T-helper 17 cell (primary cell): Measurements from ENCODE around the gene ACCS. TPM values are rescaled to one million over a fixed set of nuclear protein-coding genes. Genes with fewer than 3 reads are reported as not detected.
A peak's percentile ranks its signal among the peaks of the same experiment; 100 is the strongest.

ENCODE experiments used
- ATAC-seq: fragments of 150-1000 bp; cut with Tn5 transposase; 2 replicates; pipeline ENCODE4 v1.10.0; 2021; ENCODE audit warnings: mild to moderate bottlenecking, moderate library complexity
- DNase-seq, 3 donors: peaks; one replicate each; pipeline versions ENCODE4 v3.0.0 to v3.0.0-alpha.2; 2020 to 2021
- H3K9me3 ChIP-seq: one replicate; pipeline ENCODE4 v1.7.0; 2013; ENCODE audit warnings: low read length, mild to moderate bottlenecking; ENCODE audit not compliant: control insufficient read depth, poor library complexity, severe bottlenecking
- H3K27ac Mint-ChIP-seq: one replicate; pipeline ENCODE4 v1.8.0; 2022; ENCODE audit warnings: mild to moderate bottlenecking, moderate library complexity, mixed read lengths
- H3K27me3 Mint-ChIP-seq: one replicate; pipeline ENCODE4 v1.8.0; 2022; ENCODE audit warnings: mixed read lengths
- H3K36me3 Mint-ChIP-seq: one replicate; pipeline ENCODE4 v1.8.0; 2022; ENCODE audit warnings: low read depth, mixed read lengths
- H3K4me1 Mint-ChIP-seq: one replicate; pipeline ENCODE4 v1.8.0; 2022; ENCODE audit warnings: mild to moderate bottlenecking, mixed read lengths
- H3K4me3 Mint-ChIP-seq: one replicate; pipeline ENCODE4 v1.8.0; 2022; ENCODE audit warnings: mild to moderate bottlenecking, moderate library complexity, mixed read lengths
- total RNA-seq, 4 donors: library from RNA in 2 of 4; stranded (reverse) in 2 of 4; gene quantifications; one replicate each; pipeline ENCODE4 v1.2.3 and lab custom pipeline; 2022 to 2026

The ACCS gene
- total RNA-seq, 2 donors from 2014 or later, result 22.2 to 22.6 TPM

GRCh38 chr11:44031549-44031948 lies 34.5 kb upstream of the ACCS start:
- no peaks in the 10 kb centered on the region for H3K9me3 ChIP-seq
- Mint-ChIP-seq H3K4me3 (no peak overlapping the region), H3K36me3 (peaks cover 5% of the 10 kb centered on the region), H3K4me1 (no peaks in the 10 kb centered on the region), H3K27me3 (peaks cover 60% of the 10 kb centered on the region), H3K27ac (no peak overlapping the region)
- DNase-seq, result no peak
- ATAC-seq, result no peak

- H3K9me3 ChIP-seq, result no peaks in the 10 kb centered on the region
- ATAC-seq (no peak), DNase-seq (no peak)
- H3K4me3 Mint-ChIP-seq, result no peak overlapping the region
- H3K36me3 Mint-ChIP-seq, result peaks cover 5% of the 10 kb centered on the region
- H3K4me1 Mint-ChIP-seq, result no peaks in the 10 kb centered on the region
- H3K27me3 Mint-ChIP-seq, result peaks cover 52% of the 10 kb centered on the region
- H3K27ac Mint-ChIP-seq, result no peak overlapping the region
Observed at GRCh38 chr11:44032299-44033085, 33.6 kb upstream of the ACCS start.

GRCh38 chr11:44033411-44033850 lies 32.6 kb upstream of the ACCS start:
- Mint-ChIP-seq H3K4me1 (no peaks in the 10 kb centered on the region), H3K36me3 (peaks cover 8% of the 10 kb centered on the region), H3K27ac (no peak overlapping the region), H3K4me3 (no peak overlapping the region), H3K27me3 (peaks cover 56% of the 10 kb centered on the region)
- ATAC-seq (no peak), DNase-seq (no peak)
- no peaks in the 10 kb centered on the region for H3K9me3 ChIP-seq

GRCh38 chr11:44033856-44034255 lies 32.2 kb upstream of the ACCS start:
- H3K36me3 Mint-ChIP-seq, result peaks cover 9% of the 10 kb centered on the region
- H3K9me3 ChIP-seq, result no peaks in the 10 kb centered on the region
- peaks cover 57% of the 10 kb centered on the region for H3K27me3 Mint-ChIP-seq
- H3K27ac Mint-ChIP-seq, result no peak overlapping the region
- no peaks in the 10 kb centered on the region for H3K4me1 Mint-ChIP-seq
- H3K4me3 Mint-ChIP-seq, result no peak overlapping the region
- ATAC-seq, result no peak
- no peak for DNase-seq

GRCh38 chr11:44034639-44035038 lies 31.4 kb upstream of the ACCS start:
- no peak overlapping the region for H3K27ac Mint-ChIP-seq
- peaks cover 7% of the 10 kb centered on the region for H3K36me3 Mint-ChIP-seq
- ATAC-seq, result no peak
- no peaks in the 10 kb centered on the region for H3K4me1 Mint-ChIP-seq
- no peak for DNase-seq
- peaks cover 54% of the 10 kb centered on the region for H3K27me3 Mint-ChIP-seq
- H3K9me3 ChIP-seq, result no peaks in the 10 kb centered on the region
- H3K4me3 Mint-ChIP-seq, result no peak overlapping the region

- Mint-ChIP-seq H3K4me3 (no peak overlapping the region), H3K36me3 (peaks cover 5% of the 10 kb centered on the region), H3K27me3 (peaks cover 38% of the 10 kb centered on the region), H3K4me1 (no peaks in the 10 kb centered on the region), H3K27ac (no peak overlapping the region)
- ATAC-seq (peak; percentile 64), DNase-seq (no peak)
- no peaks in the 10 kb centered on the region for H3K9me3 ChIP-seq
Observed at GRCh38 chr11:44036811-44037657, 29.0 kb upstream of the ACCS start.

GRCh38 chr11:44037658-44037998 lies 28.4 kb upstream of the ACCS start:
- ATAC-seq, result no peak
- Mint-ChIP-seq H3K4me3 (no peak overlapping the region), H3K27ac (no peak overlapping the region), H3K36me3 (peaks cover 5% of the 10 kb centered on the region), H3K4me1 (no peaks in the 10 kb centered on the region), H3K27me3 (peaks cover 32% of the 10 kb centered on the region)
- no peaks in the 10 kb centered on the region for H3K9me3 ChIP-seq
- no peak for DNase-seq

- Mint-ChIP-seq H3K4me3 (no peak overlapping the region), H3K36me3 (peaks cover 2% of the 10 kb centered on the region), H3K27me3 (peaks cover 17% of the 10 kb centered on the region), H3K27ac (no peak overlapping the region), H3K4me1 (no peaks in the 10 kb centered on the region)
- H3K9me3 ChIP-seq, result no peaks in the 10 kb centered on the region
- DNase-seq (no peak), ATAC-seq (no peak)
Observed at GRCh38 chr11:44043157-44043556, 22.9 kb upstream of the ACCS start.

GRCh38 chr11:44046182-44046581 lies 19.9 kb upstream of the ACCS start:
- Mint-ChIP-seq H3K36me3 (no peaks in the 10 kb centered on the region), H3K27ac (no peak overlapping the region), H3K4me1 (no peaks in the 10 kb centered on the region), H3K4me3 (no peak overlapping the region), H3K27me3 (peaks cover 14% of the 10 kb centered on the region)
- no peaks in the 10 kb centered on the region for H3K9me3 ChIP-seq
- ATAC-seq, result no peak
- no peak for DNase-seq

GRCh38 chr11:44047298-44047697 lies 18.8 kb upstream of the ACCS start:
- no peaks in the 10 kb centered on the region for H3K9me3 ChIP-seq
- Mint-ChIP-seq H3K27ac (no peak overlapping the region), H3K27me3 (peaks cover 18% of the 10 kb centered on the region), H3K36me3 (no peaks in the 10 kb centered on the region), H3K4me3 (no peak overlapping the region), H3K4me1 (no peaks in the 10 kb centered on the region)
- ATAC-seq (no peak), DNase-seq (no peak)

- Mint-ChIP-seq H3K4me1 (no peaks in the 10 kb centered on the region), H3K4me3 (no peak within 1 kb of the TSS), H3K27ac (no peak within 1 kb of the TSS), H3K36me3 (no peaks in the 10 kb centered on the region), H3K27me3 (peaks cover 21% of the 10 kb centered on the region)
- H3K9me3 ChIP-seq, result no peaks in the 10 kb centered on the region
- no peak for ATAC-seq
- no peak for DNase-seq
Observed at GRCh38 chr11:44047931-44048431, 18.1 kb upstream of the ACCS start, which contains the start of gene ACCSL. Gene ACCSL (plus strand): TSS chr11:44047981. CDS start chr11:44048037, 56 bp downstream.

- no peak for DNase-seq
- no peak overlapping the region for H3K27ac Mint-ChIP-seq
- no peak for ATAC-seq
- no peaks in the 10 kb centered on the region for H3K9me3 ChIP-seq
- no peaks in the 10 kb centered on the region for H3K4me1 Mint-ChIP-seq
- no peak overlapping the region for H3K4me3 Mint-ChIP-seq
- H3K27me3 Mint-ChIP-seq, result peaks cover 21% of the 10 kb centered on the region
- no peaks in the 10 kb centered on the region for H3K36me3 Mint-ChIP-seq
Observed at GRCh38 chr11:44049832-44050231, 16.2 kb upstream of the ACCS start.

- ATAC-seq (no peak), DNase-seq (no peak)
- no peak overlapping the region for H3K27ac Mint-ChIP-seq
- H3K27me3 Mint-ChIP-seq, result peaks cover 24% of the 10 kb centered on the region
- H3K4me1 Mint-ChIP-seq, result no peaks in the 10 kb centered on the region
- no peaks in the 10 kb centered on the region for H3K9me3 ChIP-seq
- H3K36me3 Mint-ChIP-seq, result no peaks in the 10 kb centered on the region
- H3K4me3 Mint-ChIP-seq, result no peak overlapping the region
Observed at GRCh38 chr11:44051171-44051570, 14.9 kb upstream of the ACCS start.
